Measurements from ENCODE around the gene METTL6. TPM values are rescaled to one million over a fixed set of nuclear protein-coding genes. Genes with fewer than 3 reads are reported as not detected.

The METTL6 gene
- 14.8 TPM for polyA plus RNA-seq (2012; ENCODE audit: missing spikeins)

- FAIRE-seq (peak; percentile 80), DNase-seq (ENCODE audit: insufficient read length) (peak; percentile 83)
- TF ChIP-seq POLR2AphosphoS5 (IDR thresholded peaks at IDR 0.05; ENCODE audit: low read depth, low read length) (peak; percentile 71), POLR2A (IDR thresholded peaks at IDR 0.05; ENCODE audit: low read depth, low read length) (peak; percentile 81; the same call in 1 of the 2 replicates), TAF1 (IDR thresholded peaks at IDR 0.05; ENCODE audit: borderline replicate concordance, low read depth, low read length) (peak; percentile 72)
Observed at GRCh38 chr3:15427182-15427880, at the start of gene METTL6, which contains the start of gene EAF1. Gene METTL6, minus strand, starts transcription at chr3:15427544. Its CDS starts 1,033 bp downstream, at chr3:15426511. Gene EAF1, plus strand, starts transcription at chr3:15427598. Its CDS starts 182 bp downstream, at chr3:15427780.

GRCh38 chr3:15476378-15476777, 49.0 kb upstream of the METTL6 start:
- no peak for FAIRE-seq
- TF ChIP-seq TAF1 (IDR thresholded peaks at IDR 0.05; ENCODE audit: borderline replicate concordance, low read depth, low read length) (no peak), POLR2A (IDR thresholded peaks at IDR 0.05; ENCODE audit: low read depth, low read length) (no peak), POLR2AphosphoS5 (IDR thresholded peaks at IDR 0.05; ENCODE audit: low read depth, low read length) (no peak)
- no peak for DNase-seq (ENCODE audit: insufficient read length)

- FAIRE-seq = no peak
- TF ChIP-seq POLR2AphosphoS5 (IDR thresholded peaks at IDR 0.05; ENCODE audit: low read depth, low read length) (no peak), POLR2A (IDR thresholded peaks at IDR 0.05; ENCODE audit: low read depth, low read length) (no peak), TAF1 (IDR thresholded peaks at IDR 0.05; ENCODE audit: borderline replicate concordance, low read depth, low read length) (no peak)
- no peak for DNase-seq (ENCODE audit: insufficient read length)
Observed at GRCh38 chr3:15475161-15475560, 47.8 kb upstream of the METTL6 start.

- no peak for TF ChIP-seq TAF1 (IDR thresholded peaks at IDR 0.05; ENCODE audit: borderline replicate concordance, low read depth, low read length)
- TF ChIP-seq POLR2A (IDR thresholded peaks at IDR 0.05; ENCODE audit: low read depth, low read length) = no peak
- TF ChIP-seq POLR2AphosphoS5 (IDR thresholded peaks at IDR 0.05; ENCODE audit: low read depth, low read length) = no peak
- DNase-seq (ENCODE audit: insufficient read length) = no peak
- FAIRE-seq = no peak
Observed at GRCh38 chr3:15471861-15472260, 44.5 kb upstream of the METTL6 start.

GRCh38 chr3:15470849-15471248, 43.5 kb upstream of the METTL6 start:
- TF ChIP-seq TAF1 (IDR thresholded peaks at IDR 0.05; ENCODE audit: borderline replicate concordance, low read depth, low read length) (no peak), POLR2A (IDR thresholded peaks at IDR 0.05; ENCODE audit: low read depth, low read length) (no peak), POLR2AphosphoS5 (IDR thresholded peaks at IDR 0.05; ENCODE audit: low read depth, low read length) (no peak)
- no peak for DNase-seq (ENCODE audit: insufficient read length)
- no peak for FAIRE-seq

- FAIRE-seq = no peak
- no peak for DNase-seq (ENCODE audit: insufficient read length)
- TF ChIP-seq POLR2AphosphoS5 (IDR thresholded peaks at IDR 0.05; ENCODE audit: low read depth, low read length) (no peak), TAF1 (IDR thresholded peaks at IDR 0.05; ENCODE audit: borderline replicate concordance, low read depth, low read length) (no peak), POLR2A (IDR thresholded peaks at IDR 0.05; ENCODE audit: low read depth, low read length) (no peak)
Observed at GRCh38 chr3:15470261-15470660, 42.9 kb upstream of the METTL6 start.

- TF ChIP-seq TAF1 (IDR thresholded peaks at IDR 0.05; ENCODE audit: borderline replicate concordance, low read depth, low read length) = no peak
- TF ChIP-seq POLR2AphosphoS5 (IDR thresholded peaks at IDR 0.05; ENCODE audit: low read depth, low read length) = no peak
- TF ChIP-seq POLR2A (IDR thresholded peaks at IDR 0.05; ENCODE audit: low read depth, low read length) = no peak
- FAIRE-seq = no peak
Observed at GRCh38 chr3:15467227-15468181, 40.2 kb upstream of the METTL6 start.

GRCh38 chr3:15465876-15466585, 38.7 kb upstream of the METTL6 start:
- FAIRE-seq (no peak), DNase-seq (ENCODE audit: insufficient read length) (no peak)
- no peak for TF ChIP-seq POLR2AphosphoS5 (IDR thresholded peaks at IDR 0.05; ENCODE audit: low read depth, low read length)
- no peak for TF ChIP-seq TAF1 (IDR thresholded peaks at IDR 0.05; ENCODE audit: borderline replicate concordance, low read depth, low read length)
- TF ChIP-seq POLR2A (IDR thresholded peaks at IDR 0.05; ENCODE audit: low read depth, low read length) = no peak

More at GRCh38 chr3:15467227-15468181, 40.2 kb upstream of the METTL6 start:
- DNase-seq (ENCODE audit: insufficient read length) = no peak

GRCh38 chr3:15462451-15462850, 35.1 kb upstream of the METTL6 start:
- DNase-seq (ENCODE audit: insufficient read length) (no peak), FAIRE-seq (no peak)
- TF ChIP-seq TAF1 (IDR thresholded peaks at IDR 0.05; ENCODE audit: borderline replicate concordance, low read depth, low read length) (no peak), POLR2AphosphoS5 (IDR thresholded peaks at IDR 0.05; ENCODE audit: low read depth, low read length) (no peak), POLR2A (IDR thresholded peaks at IDR 0.05; ENCODE audit: low read depth, low read length) (no peak)

GRCh38 chr3:15460891-15461531, 33.7 kb upstream of the METTL6 start:
- FAIRE-seq = no peak
- no peak for TF ChIP-seq POLR2A (IDR thresholded peaks at IDR 0.05; ENCODE audit: low read depth, low read length)
- TF ChIP-seq TAF1 (IDR thresholded peaks at IDR 0.05; ENCODE audit: borderline replicate concordance, low read depth, low read length) = no peak
- TF ChIP-seq POLR2AphosphoS5 (IDR thresholded peaks at IDR 0.05; ENCODE audit: low read depth, low read length) = no peak
- DNase-seq (ENCODE audit: insufficient read length) = no peak
